ENCODE data around the gene PXYLP1. TPM values are rescaled to one million over a fixed set of nuclear protein-coding genes. Genes with fewer than 3 reads are reported as not detected.
A peak's percentile ranks its signal among the peaks of the same experiment; 100 is the strongest.

PXYLP1 gene
- total and polyA plus RNA-seq, 9 of the 15 experiments (the other 6 are each of a cell fraction or from before 2014, with no cell fraction given), result 0.80 to 2.9 (median 1.3) TPM

- TF ChIP-seq ZNF609 (CRISPR knock-in tag; IDR thresholded peaks at IDR 0.05; ENCODE audit: borderline replicate concordance), result no peak
- no peak for TF ChIP-seq POLR2A (conservative IDR thresholded peaks at IDR 0.05)
Measured at GRCh38 chr3:141276398-141276797, 44.8 kb downstream of the PXYLP1 start (continued).

GRCh38 chr3:141277451-141277850 lies 45.8 kb downstream of the PXYLP1 start:
- Histone ChIP-seq H3K9ac (ENCODE audit: insufficient read depth in 1 of 2, low read depth in 2 of 2, low read length in 2 of 2) (no peak overlapping the region), H2AFZ (ENCODE audit: low read depth, low read length) (no peak overlapping the region), H3K4me1 (replicated peaks in 1 of 2; ENCODE audit: control insufficient read depth in 2 of 2, insufficient read depth in 2 of 2, low read length in 2 of 2) (peaks cover 0 to 5% of the 10 kb centered on the region in 2 experiments; a peak in 3 of 5 replicates), H3K27ac (ENCODE audit: extremely low read depth, low read depth, low read length) (no peak overlapping the region; the same call in 2 of the 3 replicates), H3K4me3 (no peak overlapping the region), H3K79me2 (ENCODE audit: control insufficient read depth, insufficient read depth, low read length) (no peaks in the 10 kb centered on the region), H4K20me1 (replicated peaks; ENCODE audit: control insufficient read depth, insufficient read depth, low read length) (0 out of 2 replicates have a peak, but pooled peaks cover 2% of the 10 kb centered on the region), H3K9me3 (replicated peaks; ENCODE audit: control insufficient read depth, insufficient read depth, low read depth, low read length) (no peaks in the 10 kb centered on the region), H3K4me2 (ENCODE audit: insufficient read depth, low read length) (no peak overlapping the region), H3K9me1 (ENCODE audit: control insufficient read depth, insufficient read depth, low read length) (no peaks in the 10 kb centered on the region), H3K36me3 (ENCODE audit: control insufficient read depth, insufficient read depth, low read length) (no peaks in the 10 kb centered on the region), H3K27me3 (ENCODE audit: control insufficient read depth in 2 of 2, insufficient read depth in 2 of 2, low read length in 2 of 2) (peaks cover 12 to 40% of the 10 kb centered on the region in 2 experiments)
- TF ChIP-seq USF2 (CRISPR knock-in tag; IDR thresholded peaks at IDR 0.05) (0 out of 2 replicates have a peak, but pooled peaks have one; percentile 22), PKNOX1 (IDR thresholded peaks at IDR 0.05) (peak; percentile 74), E2F8 (IDR thresholded peaks at IDR 0.05; ENCODE audit: low read depth, partially characterized antibody) (no peak)
- ChIA-PET POLR2A (interaction anchor here (1.0 kb wide), 1 partner anchor 34 kb away, joined by 3 read pairs; no protein-coding TSS in a partner anchor), CTCF (ENCODE audit: low intra/inter-chr PET ratio) (no interaction called here)
- DNase-seq (ENCODE audit: extremely low read depth in 1 of 4, low spot score in 3 of 4) (no peak), FAIRE-seq (no peak), ATAC-seq (no peak)
- in situ Hi-C loops (cut with MboI), result no loop called here
- intact Hi-C loops (cut with micrococcal nuclease), result loop anchor here (5.0 kb wide), 1 partner anchor 45 kb away; the partner anchor contains the start of gene PXYLP1
- BruUV-seq (replicated peaks), result no TSS peak
- WGBS (ENCODE audit: insufficient coverage, low coverage, missing lambda C conversion rate), result 9% methylated on average over 6 of the region's 6 CpGs

Data from K562 (cell line).